Stomach smooth muscle (tissue), 2 donors: ENCODE results near the gene CEP112.
"Not testable (repeated sequence)": the region's sequence is repeated elsewhere in the genome, so short reads cannot be mapped to it uniquely, and the experiment has no call there.

Experiments
- H3K27ac ChIP-seq: one replicate; pipeline ENCODE4 v1.7.0; 2013; ENCODE audit warnings: mild to moderate bottlenecking, low read length, inconsistent platforms
- H3K27me3 ChIP-seq, 2 donors: one replicate each; pipeline ENCODE4 v1.7.0; 2013; ENCODE audit warnings: low read length in 2 of 2; ENCODE audit not compliant: insufficient read depth in 2 of 2, control insufficient read depth in 1 of 2
- H3K36me3 ChIP-seq, 2 donors: one replicate each; pipeline ENCODE4 v1.7.0; 2013; ENCODE audit warnings: low read length in 2 of 2; ENCODE audit not compliant: control insufficient read depth in 2 of 2, insufficient read depth in 2 of 2
- H3K4me1 ChIP-seq: one replicate; pipeline ENCODE4 v1.7.0; 2013; ENCODE audit warnings: low read length; ENCODE audit not compliant: control insufficient read depth, insufficient read depth
- H3K4me3 ChIP-seq, 2 donors: one replicate each; pipeline ENCODE4 v1.7.0; 2013; ENCODE audit warnings: low read length in 2 of 2
- H3K9ac ChIP-seq, 2 donors: one replicate each; pipeline ENCODE4 v1.7.0; 2013; ENCODE audit warnings: low read length in 2 of 2, mild to moderate bottlenecking in 1 of 2
- H3K9me3 ChIP-seq, 2 donors: one replicate each; pipeline ENCODE4 v1.7.0; 2013; ENCODE audit warnings: low read length in 2 of 2; ENCODE audit not compliant: control insufficient read depth in 2 of 2
- donor health status: healthy.
- donor health status: Pancreatic carcinoma.

Gene CEP112

DNA sequence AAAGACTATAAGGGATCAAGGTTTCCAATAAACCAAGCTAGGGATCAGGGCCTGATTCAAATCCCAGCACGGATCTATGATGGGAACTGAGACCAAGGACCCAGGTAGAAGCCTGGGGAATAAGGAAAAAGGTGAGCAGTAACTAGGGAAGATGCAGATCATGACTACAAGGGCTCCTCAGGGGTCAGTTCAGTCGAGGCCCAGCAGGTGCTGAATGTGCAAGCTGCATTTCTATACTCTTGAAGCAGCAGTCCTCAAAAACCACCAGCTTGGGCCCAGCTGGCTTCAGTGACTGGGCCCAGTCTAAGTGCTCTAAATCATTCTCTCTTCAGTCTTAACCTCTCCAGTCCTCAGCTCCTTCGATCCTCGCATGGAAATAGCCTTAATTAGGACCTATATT, 401.7 kb downstream of the CEP112 start:
- no peaks in the 10 kb centered on the region for H3K4me1 ChIP-seq
- no peaks in the 10 kb centered on the region for H3K36me3 ChIP-seq
- no peak overlapping the region for H3K4me3 ChIP-seq
- H3K27ac ChIP-seq: no peak overlapping the region
- no peaks in the 10 kb centered on the region for H3K27me3 ChIP-seq
- H3K9ac ChIP-seq: no peak overlapping the region
- no peaks in the 10 kb centered on the region for H3K9me3 ChIP-seq

DNA sequence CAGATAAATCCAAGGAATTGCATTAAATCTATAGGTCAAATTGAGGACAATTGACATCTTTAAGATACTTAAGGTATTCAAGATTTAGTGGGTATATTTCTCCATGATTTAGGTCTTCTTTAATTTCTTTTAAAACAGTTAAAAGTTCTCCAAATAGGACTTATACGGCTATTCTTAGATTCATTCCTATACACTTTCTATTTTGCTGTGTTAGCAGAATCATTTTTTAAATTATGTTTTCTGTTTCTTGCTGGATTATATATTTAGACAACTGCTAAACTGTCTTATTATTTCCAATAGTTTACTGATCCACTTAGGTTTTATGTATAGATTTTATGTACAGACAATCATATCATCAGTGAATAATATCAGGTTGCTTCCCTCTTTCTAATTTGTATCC, 404.4 kb downstream of the CEP112 start:
- no peaks in the 10 kb centered on the region for H3K36me3 ChIP-seq
- H3K4me3 ChIP-seq: no peak overlapping the region
- H3K9ac ChIP-seq: no peak overlapping the region
- H3K9me3 ChIP-seq: no peaks in the 10 kb centered on the region
- no peaks in the 10 kb centered on the region for H3K27me3 ChIP-seq
- no peak overlapping the region for H3K27ac ChIP-seq
- H3K4me1 ChIP-seq: no peaks in the 10 kb centered on the region

DNA sequence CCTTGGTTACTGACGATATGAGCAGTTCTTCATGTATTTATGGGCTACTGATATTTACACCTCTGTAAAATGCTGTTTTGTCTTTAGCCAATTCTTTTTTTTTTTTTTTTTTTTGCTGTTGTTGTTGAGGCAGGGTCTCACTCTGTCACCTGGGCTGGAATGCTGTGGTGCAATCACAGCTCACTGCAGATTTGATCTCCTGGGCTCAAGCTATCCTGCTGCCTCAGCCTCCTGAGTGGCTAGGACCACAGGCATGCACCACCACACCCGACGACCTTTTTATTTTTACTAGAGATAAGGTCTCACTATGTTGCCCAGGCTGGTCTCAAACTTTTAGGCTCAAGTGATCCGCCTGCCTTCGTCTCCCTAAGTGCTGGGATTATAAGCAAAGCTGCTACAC, 405.5 kb downstream of the CEP112 start:
- Histone ChIP-seq H3K27ac (no peak overlapping the region), H3K9me3 (no peaks in the 10 kb centered on the region), H3K27me3 (no peaks in the 10 kb centered on the region), H3K4me1 (no peaks in the 10 kb centered on the region), H3K36me3 (no peaks in the 10 kb centered on the region), H3K9ac (no peak overlapping the region), H3K4me3 (no peak overlapping the region)

DNA sequence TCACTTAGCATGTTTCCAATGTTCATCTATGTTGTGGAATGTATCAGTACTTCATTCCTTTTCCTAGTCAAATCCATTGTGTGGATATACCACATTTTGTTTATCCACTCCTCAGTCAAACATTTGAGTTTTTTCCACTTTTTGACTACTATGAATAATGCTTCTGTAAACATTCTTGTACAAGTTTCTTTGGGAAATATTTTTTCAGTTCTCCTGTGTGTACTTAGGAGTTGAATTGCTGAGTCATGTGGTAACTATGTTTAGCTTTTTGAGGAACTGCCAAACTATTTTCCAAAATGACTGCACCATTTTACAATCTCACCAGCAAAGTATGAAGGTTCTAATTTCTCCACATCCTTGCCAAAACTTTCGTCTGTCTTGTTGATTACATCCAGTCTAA, 406.8 kb downstream of the CEP112 start:
- Histone ChIP-seq H3K27ac (no peak overlapping the region), H3K9me3 (no peaks in the 10 kb centered on the region)

DNA sequence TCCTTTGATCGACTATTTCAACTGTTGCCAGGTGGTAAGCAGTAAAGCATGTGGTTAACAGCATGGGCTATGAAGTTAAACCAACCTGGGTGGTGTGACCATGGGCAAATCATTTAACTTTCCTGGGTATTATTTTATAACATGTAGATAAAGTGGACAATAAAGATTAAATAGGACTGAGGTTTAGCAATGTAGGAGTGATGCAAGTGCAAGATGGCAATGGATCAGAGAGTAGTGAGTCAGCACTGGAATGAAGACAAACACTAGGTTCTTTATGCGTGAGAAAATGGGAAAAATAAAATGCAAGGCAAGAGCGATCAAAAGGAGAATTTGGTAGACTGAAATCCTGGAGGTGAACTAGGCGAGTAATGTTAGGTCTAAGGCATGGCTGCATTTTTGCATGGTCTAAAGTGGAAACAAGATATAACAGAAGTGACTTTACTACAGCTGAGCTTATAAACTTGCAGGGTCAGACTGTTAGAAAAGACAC, 408.0 kb downstream of the CEP112 start:
- no peaks in the 10 kb centered on the region for H3K9me3 ChIP-seq
- H3K4me3 ChIP-seq: no peak overlapping the region
- H3K27ac ChIP-seq: no peak overlapping the region
- no peaks in the 10 kb centered on the region for H3K27me3 ChIP-seq
- no peaks in the 10 kb centered on the region for H3K4me1 ChIP-seq
- no peaks in the 10 kb centered on the region for H3K36me3 ChIP-seq
- H3K9ac ChIP-seq: no peak overlapping the region

More for the DNA sequence above, 406.8 kb downstream of the CEP112 start:
- H3K36me3 ChIP-seq: no peaks in the 10 kb centered on the region
- H3K27me3 ChIP-seq: no peaks in the 10 kb centered on the region
- no peak overlapping the region for H3K9ac ChIP-seq
- H3K4me1 ChIP-seq: no peaks in the 10 kb centered on the region
- no peak overlapping the region for H3K4me3 ChIP-seq

DNA sequence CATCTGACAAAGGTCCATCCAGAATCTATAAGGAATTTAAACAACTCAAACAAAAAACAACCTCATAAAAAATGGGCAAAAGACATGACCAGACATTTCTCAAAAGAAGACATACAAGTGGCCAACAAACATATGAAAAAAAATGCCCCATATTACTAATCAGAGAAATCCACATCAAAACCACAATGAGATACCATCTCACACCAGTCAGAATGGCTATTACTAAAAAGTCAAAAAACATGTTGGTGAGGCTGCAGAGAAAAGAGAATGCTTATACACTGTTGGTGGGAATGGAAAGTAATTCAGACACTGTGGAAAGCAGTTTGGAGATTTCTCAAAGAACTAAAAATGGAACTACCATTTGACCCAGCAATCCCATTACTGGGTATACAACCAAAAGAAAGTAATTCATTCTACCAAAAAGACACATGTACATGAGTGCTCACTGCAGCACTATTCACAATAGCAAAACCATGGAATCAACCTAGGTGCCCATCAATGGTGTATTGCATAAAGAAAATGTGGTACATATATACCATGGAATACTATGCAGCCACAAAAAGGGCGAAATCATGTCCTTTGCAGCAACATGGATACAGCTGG, 409.7 kb downstream of the CEP112 start:
- H3K9ac ChIP-seq, H3K27me3 ChIP-seq, H3K4me3 ChIP-seq, H3K9me3 ChIP-seq, H3K4me1 ChIP-seq, H3K36me3 ChIP-seq, H3K27ac ChIP-seq: not testable (repeated sequence)

DNA sequence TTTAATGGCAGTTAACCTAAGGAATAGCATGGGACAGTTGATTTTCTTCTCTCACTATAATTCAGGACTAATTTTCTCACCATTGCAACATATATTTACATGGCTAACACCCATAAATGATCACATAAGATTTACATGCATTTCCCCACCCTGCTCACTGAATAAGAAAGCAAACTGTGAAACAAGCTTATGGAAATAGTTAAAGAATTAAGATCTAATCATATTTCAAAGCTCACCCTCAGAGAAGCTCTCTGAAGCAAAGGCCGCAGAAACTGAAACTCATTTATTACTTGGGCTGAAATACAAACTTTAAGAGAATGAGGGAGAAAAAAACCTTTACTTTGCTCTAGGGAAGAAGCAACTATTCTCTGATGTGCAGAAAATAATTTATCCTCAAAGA, 411.8 kb downstream of the CEP112 start:
- Histone ChIP-seq H3K9me3 (no peaks in the 10 kb centered on the region), H3K27me3 (no peaks in the 10 kb centered on the region), H3K27ac (no peak overlapping the region), H3K36me3 (no peaks in the 10 kb centered on the region), H3K9ac (no peak overlapping the region), H3K4me1 (no peaks in the 10 kb centered on the region), H3K4me3 (no peak overlapping the region)

DNA sequence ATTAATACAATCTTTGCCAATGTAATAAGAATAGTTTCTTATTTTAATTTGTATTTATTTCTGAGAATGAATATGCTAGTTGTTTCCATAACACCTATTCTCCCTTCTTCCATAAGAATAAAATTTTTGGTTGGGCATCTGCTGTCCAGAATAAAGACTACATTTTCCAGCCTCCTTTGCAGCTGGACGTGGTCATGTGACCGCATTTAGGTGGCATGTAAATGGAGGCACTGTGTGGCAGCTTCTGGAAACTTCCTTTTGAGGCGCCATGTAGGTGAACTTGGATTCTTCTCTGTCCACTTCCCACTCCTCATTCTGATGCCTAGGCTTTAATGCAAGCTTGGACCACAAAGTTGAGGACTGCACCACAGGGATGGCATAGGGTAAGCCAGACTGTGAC, 415.0 kb downstream of the CEP112 start:
- no peak overlapping the region for H3K9ac ChIP-seq
- H3K27me3 ChIP-seq: no peaks in the 10 kb centered on the region
- H3K4me3 ChIP-seq: no peak overlapping the region
- H3K9me3 ChIP-seq: no peaks in the 10 kb centered on the region
- no peak overlapping the region for H3K27ac ChIP-seq
- H3K36me3 ChIP-seq: no peaks in the 10 kb centered on the region
- no peaks in the 10 kb centered on the region for H3K4me1 ChIP-seq

DNA sequence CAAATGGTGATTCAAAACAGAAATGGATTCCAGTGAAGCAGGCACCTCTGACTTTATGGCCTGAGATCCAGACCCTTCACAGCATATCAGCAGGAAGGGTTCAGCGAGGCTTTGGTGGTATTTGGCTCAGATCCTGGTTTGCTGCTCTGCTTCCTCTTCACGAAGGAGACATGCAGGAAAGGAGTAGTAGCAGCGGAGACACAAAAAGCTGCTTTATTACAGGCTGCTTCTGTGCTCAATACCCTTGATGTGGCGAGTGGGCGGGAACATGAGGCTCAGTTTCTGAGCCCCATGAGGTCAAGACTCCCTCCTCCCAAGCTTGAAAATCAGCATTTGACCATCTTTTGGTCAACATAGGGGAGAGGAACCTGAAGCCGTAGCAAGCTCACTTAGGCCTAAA, 417.1 kb downstream of the CEP112 start:
- Histone ChIP-seq H3K27me3 (no peaks in the 10 kb centered on the region), H3K9ac (no peak overlapping the region), H3K4me1 (no peaks in the 10 kb centered on the region), H3K9me3 (no peaks in the 10 kb centered on the region), H3K36me3 (no peaks in the 10 kb centered on the region), H3K4me3 (no peak overlapping the region), H3K27ac (no peak overlapping the region)

DNA sequence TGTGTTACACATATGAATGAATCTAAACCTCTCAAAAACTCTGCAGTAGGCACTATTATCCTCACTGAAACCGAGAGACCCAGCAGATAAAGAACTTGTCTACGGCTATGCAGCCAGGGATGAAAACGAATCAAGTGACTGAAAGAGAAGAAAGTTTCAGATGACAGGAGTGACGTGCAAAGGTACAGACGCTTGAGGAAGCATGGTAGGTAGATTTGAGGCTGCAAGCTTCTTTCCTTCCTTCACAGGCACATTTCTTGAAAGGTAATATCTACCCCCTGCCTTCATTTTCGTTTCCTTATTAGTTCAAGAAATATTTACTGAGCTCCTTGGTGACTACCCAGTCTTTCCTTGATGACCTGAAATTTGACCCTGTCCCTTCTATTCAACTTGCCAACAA, 418.9 kb downstream of the CEP112 start:
- H3K9me3 ChIP-seq: no peaks in the 10 kb centered on the region
- H3K27me3 ChIP-seq: no peaks in the 10 kb centered on the region
- no peaks in the 10 kb centered on the region for H3K4me1 ChIP-seq
- no peak overlapping the region for H3K4me3 ChIP-seq
- no peaks in the 10 kb centered on the region for H3K36me3 ChIP-seq
- H3K9ac ChIP-seq: no peak overlapping the region
- no peak overlapping the region for H3K27ac ChIP-seq

DNA sequence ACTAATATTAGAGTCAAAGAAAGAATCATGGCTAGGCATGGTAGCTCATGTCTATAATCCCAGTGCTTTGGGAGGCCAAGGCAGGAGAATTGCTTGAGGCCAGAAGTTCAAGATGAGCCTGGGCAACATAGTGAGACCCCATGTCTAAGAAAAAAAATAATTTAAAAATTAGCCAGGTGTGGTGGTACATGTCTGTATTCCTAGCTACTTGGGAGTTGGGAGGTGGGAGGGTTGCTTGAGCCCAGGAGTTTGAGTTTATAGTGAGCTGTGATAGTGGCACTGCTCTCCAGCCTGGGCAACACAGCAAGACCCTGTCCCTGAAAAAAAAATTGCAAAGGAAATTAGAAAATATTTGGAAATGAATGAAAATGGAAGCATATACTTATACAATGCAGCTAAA, 420.2 kb downstream of the CEP112 start:
- Histone ChIP-seq H3K27me3 (no peaks in the 10 kb centered on the region), H3K27ac (no peak overlapping the region), H3K36me3 (no peaks in the 10 kb centered on the region), H3K9me3 (no peaks in the 10 kb centered on the region), H3K9ac (no peak overlapping the region), H3K4me1 (no peaks in the 10 kb centered on the region), H3K4me3 (no peak overlapping the region)
